HG02763 (cell line): Measurements from ENCODE around the gene IFI27.

Experiments
- ATAC-seq: cut with Tn5 transposase; IDR thresholded peaks from one replicate; pipeline ENCODE4 v1.9.1; 2021; ENCODE audit warnings: mild to moderate bottlenecking, moderate library complexity; ENCODE audit not compliant: unreplicated experiment

IFI27 gene

DNA sequence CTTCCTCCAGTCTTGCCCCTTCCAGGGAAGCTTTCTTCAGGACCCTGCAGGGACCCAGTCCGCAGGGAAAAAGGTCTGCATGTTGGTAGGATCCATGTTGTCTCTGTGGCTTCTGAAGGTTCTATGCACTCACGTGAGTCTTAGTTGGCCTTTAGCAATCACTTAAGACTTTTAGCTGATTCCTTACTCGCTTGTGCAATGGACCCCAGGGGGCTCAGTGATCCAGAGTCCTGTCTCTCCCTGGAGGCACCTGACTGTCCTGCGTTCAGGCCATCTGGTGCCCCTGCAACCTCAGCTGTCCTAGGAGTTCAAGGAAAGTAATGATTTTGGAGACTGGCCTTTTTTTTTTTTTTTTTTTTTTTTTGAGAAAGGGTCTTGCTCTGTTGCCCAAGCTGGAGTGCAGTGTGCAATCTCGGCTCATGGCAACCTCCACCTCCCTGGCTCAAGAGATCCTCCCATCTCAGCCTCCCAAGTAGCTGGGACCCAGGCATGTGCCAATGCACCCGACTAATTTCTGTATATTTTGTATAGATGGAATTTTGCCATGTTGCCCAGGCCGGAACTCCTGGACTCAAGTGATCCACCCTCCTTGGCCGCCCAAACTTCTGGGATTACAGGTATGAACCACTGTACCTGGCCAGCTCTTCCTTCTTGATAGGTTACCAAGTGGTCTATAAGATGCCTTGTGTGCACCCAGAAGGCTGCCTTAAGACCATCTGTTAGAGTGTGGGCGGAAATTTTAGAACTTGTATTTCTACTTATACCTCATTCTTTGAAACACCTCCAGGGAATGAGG lies 14.2 kb downstream of the IFI27 start:
- no peak for ATAC-seq

DNA sequence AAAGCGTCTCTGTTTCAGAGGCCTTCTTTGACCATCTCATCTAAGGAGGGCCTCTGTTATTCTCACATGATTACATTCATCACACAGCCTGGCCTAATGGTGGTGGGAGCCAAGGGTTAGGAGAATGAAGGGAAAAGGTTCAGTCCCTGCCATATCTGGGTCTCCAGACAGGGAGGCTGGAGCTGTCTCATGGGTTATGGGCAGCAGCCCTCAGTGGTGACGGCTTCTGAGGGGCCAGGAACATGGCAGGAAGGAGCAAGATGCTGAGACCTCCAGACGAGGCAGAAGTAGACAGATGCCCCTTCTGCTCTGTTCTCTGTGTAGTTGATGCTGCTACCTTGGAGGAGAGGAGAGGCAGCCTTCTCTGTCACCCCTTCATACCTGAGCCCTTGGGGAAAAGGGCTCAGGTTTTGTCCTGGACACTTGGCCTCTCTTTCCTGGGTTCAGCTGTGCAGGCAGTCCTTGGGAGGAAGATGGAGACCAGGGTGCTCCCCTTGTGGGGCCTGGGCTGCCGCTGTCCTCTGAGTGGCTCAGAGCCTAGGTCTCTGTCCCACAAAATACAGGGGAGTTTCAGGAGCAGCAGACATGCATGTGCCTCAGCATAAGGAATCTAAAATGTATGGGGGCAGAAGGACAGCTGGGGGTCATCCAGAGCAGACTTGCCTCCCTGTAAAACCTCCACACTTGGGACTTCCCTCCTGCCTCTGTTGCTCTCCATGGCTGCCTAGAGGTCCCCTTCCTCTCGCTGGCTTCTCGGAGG lies 15.3 kb downstream of the IFI27 start:
- ATAC-seq = no peak

DNA sequence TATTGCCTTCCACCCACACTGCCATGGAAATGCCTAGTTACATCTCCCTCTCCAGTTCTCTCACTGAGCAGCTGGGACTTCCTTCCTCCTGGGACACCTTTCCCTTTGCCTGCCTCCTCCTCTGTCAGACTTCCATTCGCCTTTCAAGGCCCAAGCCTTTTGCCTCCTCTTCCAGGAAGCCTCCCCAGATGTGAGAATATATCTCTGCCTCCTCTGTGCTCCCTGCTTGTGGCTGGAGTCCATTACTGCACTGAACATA lies 15.8 kb downstream of the IFI27 start:
- no peak for ATAC-seq

DNA sequence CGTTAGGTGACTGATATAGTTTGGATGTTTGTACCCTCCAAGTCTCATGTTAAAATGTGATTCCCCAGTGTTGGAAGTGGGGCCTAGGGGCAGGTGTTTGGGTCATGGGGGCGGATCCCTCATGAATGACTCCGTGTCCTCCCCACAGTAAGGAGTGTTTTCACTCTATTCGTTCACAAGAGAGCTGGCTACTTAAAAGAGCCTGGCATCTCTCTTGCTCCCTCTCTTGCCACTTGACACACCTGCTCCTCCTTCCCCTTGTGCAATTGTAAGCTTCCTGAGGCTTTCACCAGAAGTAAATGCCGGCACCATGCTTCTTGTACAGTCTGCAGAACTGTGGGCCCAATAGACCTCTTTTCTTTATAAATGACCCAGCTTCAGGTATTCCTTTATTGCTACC lies 16.3 kb downstream of the IFI27 start:
- no peak for ATAC-seq

DNA sequence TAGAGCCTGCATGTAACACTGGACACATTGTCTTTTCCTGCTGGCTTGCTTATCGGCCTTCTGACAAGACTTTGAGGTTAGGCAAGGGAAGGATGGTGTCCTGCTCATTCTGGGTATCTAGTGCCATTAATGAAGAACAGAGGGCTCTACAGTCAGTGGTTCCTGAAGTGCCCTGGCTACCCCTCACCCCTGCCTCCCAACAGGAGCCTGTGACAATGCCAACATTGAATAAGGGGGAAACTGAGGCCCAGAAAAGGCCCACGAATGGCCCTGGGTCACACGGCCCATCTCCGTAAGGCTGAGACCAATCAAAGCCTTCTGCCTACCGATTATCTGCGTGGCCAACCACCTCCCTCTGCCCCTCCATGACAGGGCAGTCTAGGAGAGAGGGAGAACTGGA lies 16.8 kb downstream of the IFI27 start:
- ATAC-seq = no peak

DNA sequence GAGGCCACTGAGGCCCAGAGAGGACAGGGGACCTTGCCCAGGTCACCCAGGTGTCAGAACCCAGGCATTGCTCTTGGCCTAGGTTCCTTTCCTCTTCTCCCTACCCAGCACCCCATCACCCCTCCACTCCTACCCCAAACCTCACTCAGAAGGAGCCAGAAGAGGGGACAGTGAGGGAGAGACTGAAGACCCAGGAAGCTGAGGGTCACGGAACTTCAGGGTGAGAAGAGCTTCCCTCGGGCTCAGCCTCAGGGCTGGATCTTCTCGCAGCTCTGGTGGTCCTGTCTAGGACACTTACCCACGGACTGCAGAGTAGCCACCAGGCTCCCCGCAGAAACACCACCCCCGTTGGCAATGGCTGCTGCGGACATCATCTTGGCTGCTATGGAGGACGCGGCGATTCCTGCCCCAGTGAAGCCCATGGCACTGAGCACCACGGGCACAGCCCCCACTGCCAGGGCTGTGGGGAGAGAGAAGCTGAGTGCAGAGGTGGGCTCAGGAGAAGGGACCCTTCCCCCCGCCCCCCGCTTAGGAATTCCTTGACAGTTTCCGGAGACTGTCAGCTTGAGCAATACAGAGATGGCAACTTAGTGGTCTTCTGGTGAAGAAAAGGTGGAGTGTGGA lies 17.8 kb downstream of the IFI27 start:
- no peak for ATAC-seq

DNA sequence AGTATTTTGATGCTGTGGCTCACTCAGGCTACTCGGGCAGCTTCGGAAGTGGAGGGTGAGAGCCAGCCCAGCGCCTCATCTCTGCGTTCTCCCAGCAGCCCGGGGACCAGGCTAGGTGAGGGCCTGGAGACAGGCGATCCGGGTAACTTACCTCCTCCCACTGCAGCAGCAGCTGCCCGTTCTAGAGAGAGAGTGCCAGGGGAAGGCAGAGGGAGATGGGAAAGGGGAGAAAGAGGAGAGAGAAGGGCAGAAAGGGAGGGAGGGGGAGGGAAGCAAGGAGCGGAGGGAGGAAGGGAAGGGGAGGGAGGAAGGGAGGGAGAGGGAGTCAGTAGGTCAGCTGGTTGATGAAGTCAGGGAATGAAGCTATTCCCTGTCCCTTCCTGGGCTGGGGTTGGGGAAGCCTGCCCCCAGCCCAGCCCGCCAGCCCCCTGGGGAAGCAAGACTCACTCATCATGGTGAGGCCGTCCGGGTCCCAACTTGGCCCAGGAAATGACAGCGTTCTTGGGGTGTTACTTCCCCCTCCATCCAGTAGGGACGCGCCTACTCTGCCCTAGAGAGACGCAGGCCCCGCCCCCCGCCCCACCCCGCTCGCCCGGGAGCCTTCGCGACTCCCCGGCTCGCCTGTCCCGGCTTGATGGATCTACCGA lies 18.7 kb downstream of the IFI27 start, which contains the start of gene IFI27L2:
TSS of gene IFI27L2 (minus strand) at position 494 of the 647 bp plus-strand sequence. CDS start at position 454, 40 bp downstream.
- ATAC-seq = peak; percentile 90

DNA sequence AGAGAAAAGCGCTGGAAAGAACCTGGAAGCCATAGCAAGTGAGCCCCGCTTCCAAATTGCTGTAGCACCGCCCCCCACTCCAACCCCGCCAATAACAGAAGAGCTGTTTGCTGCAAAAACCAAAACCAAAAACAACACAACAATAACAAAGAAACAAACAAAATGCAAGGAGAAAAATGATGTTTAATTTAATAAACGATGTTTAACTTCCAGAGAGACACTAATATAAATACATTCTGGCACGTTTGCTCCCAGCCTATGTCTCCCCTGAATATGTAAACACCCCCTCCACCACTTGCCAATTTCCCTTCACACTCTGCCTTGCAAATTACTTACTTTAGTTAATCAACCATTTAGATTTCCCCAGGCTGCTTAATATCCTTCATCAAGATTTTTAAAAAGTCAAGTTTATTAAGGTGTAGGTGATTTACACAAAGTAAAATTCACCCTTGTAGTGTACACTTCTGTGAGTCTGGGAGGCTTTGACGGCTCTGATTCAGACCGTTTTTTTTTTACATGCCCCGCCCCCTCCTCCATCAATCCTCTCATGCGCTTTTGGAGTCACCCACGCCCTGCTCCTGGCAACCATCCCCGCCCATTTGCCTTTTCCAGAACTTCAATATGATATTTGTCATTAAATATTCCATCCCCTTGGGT lies 19.4 kb downstream of the IFI27 start:
- ATAC-seq = peak; percentile 12

DNA sequence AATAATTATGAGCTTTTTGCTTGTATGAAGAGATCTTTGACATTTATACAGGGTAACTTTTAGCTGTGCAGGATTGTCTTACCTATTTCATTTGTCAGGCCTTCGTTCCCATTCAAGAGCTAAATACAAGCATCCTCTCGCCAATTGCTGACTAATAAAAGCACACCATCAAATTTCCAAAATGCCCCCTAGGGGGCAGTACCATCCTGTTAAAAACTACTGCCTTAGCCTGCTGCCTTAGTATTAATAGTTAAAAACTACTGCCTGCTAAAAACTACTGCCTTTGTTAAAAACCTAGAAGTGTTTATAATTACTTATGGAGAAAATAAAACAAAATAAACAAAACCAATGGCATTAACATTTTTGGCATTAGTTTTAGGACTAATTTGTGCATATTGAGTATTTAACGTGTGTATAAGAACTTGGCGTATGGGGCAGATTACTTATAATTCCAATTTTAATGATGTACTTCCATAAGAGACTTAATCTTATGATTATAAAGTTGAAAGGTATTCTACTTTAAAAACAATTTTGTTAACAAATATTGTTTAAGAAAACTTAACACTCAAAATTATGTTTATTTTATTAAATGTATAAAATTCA lies 21.9 kb downstream of the IFI27 start:
- no peak for ATAC-seq

DNA sequence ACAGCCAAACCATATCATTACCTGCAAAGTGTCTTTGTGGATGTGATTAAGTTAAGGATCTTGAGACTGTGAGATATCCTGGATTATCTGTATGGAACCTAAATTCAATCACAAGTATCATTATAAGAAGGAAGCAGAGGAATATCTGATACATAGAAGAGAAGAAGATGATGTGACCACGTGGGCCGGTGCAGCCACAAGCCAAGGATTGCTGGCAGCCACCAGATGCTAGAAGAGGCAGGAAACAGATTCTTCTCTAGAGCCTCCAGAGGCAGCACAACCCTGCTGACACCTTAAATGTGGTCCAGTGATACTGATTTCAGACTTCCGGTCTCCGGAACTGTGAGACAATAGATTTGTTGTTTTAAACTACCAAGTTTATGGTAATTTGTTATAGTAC lies 24.9 kb downstream of the IFI27 start:
- no peak for ATAC-seq

DNA sequence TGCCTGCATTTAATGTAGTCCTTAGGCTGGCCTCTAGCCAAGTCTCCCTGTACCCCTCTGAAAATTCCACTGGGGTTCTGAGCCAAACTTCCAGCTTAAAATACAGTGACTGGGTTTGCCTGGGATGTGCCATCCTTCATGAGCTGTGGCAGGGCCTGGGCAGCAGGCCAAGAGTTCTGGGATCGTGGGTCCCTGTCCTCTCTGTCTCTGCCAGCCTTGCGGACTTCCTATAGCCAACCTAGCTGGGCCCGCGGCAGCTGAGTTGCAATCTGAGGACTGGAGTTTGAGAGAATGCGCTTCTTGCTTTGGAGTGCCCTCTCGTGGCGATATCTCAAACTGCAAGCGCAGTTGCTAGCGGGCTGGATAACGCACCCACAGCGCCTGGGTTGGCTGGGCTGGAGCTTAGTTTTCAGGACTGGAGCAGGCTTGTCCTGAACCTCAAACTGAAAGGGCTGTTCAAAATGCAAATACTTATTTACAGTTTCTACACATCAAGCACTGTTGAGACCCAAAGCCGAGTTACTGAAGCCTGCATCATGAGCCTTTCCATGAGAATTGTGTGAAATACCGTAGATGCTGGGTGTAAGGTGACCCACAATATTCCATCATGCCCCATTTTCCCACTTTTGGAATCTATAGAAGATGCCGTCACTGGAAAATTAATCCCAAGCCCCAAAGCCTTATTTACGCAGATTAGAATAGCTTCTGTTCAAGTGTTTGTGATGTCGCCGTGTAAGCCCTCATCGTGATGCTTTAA lies 26.2 kb downstream of the IFI27 start:
- peak; percentile 71 for ATAC-seq

DNA sequence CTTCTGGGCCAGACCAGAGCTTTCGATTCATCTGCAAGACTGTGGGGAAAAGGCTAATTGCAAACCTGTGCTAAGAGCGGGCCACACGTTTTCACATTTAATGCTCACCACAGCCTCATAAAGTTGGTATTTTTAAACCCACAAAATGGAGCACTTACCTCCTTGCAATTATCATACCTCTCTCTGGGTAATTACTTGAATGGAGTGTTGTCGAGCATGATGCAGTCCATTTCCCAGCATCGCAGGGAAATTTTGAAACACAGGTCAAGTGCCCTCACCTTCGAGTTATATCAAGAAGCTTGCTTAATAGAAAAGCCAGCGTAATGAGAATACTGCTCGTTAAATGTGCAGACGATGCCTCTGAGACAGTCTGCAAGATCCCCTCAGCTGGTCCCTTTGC lies 27.7 kb downstream of the IFI27 start:
- no peak for ATAC-seq

DNA sequence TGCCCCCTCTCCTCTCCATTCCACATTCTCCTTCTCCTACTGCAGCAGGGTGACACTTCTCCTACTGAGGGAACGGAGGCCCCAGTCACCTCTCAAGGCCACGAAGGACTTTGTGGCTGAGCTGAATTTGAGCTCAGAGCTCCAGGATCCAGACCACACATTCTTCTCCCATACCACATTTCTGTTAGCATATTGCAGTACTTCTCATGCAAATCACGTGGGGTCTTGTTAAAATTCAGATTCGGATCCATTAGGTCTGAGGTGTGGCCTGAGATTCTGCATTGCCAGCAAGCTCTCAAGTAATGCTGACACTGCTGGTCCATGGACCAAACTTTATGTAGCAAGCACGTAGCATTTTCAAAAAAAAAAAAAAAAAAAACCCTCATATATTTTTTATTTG lies 28.5 kb downstream of the IFI27 start:
- no peak for ATAC-seq

DNA sequence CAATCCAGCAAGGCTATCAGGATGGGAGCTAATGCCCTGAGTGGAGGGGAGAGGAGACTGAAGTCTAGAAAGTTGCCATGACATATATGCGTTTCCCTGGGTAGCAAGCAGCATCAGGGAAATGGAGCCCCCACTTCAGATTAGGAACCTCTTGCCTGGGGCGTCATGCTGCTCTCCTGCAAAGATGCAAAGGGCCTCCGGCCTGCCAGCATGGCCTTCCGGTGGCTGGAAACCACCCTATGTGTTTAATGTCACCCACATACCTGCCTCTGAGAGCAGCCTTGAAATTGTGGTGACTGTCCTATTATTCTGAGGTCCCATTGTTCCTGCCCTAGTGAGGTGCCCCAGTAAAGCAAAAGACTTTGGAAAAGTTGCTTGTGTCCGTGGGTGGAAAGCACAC lies 28.9 kb downstream of the IFI27 start:
- no peak for ATAC-seq

DNA sequence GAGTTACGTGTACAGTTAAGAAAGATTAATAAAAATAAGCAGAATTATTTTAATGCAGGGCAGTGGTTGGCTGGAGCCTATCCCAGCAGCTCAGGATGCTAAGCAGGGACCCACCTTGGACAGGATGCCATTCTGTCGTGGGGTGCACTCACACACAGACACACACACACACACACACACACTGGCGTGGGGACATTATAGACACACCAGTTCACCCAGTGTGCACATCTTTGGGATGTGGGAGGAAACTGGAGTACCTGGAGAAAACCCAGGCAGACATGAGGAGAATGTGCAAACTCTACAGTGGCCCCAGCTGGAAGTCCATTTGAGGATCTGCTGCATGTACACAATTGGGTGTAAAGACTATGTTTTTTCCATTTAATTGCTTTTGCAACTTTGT lies 31.7 kb downstream of the IFI27 start:
- no peak for ATAC-seq

DNA sequence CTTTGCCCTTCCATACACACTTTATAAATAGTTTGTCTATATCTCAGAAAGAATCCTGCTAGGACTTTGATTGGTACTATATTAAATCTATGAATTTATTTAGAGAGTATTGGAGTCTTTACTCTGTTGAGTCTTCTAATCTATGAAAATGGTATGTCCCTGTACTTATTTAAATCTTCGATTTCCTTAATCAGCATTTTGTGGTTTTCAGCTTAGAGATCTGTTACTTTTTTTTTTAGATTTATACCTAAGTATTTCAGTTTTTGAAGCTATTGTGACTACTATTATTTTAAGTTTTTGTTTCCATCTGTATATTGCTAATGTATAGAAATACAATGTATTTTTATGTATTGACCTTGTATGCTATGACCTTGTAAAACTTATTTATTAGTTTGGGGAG lies 32.3 kb downstream of the IFI27 start:
- ATAC-seq = no peak

DNA sequence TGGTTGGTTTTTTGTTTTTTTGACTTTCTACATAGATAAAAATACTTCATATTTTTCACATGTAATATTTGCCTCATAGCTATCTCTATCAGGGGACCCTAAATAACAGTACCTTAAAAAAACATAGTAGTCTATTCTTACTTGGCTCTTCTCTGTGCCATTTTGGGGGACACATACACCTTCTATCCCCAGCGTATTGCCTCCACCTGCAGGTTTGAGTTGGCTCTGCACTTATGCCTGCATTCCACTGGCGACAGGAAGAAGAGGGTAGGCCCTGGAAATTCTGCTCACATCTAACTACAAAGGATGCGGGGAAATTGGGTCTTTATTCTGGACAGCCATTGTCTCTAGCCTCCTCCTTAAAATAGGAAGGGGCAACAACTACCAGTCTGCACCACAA lies 32.7 kb downstream of the IFI27 start:
- ATAC-seq = no peak

DNA sequence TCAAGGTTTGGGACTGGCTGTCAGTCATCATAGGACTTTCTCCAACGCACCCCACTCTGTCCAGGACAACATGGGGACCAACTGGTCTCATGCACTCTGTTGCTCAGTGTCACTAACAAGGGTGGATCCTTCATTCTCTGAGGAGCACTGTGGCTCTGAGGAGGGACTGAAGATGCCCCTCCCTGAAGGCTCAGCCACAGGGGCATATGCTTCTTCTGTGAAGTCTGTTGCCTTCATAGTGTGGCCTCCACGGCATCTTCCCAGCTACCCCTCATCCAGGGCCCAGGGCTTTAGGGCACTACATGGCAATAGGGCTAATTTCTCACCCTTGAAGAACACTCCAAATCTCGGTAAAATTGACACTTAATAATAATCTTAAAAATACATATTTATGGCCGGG lies 33.2 kb downstream of the IFI27 start:
- ATAC-seq = no peak

DNA sequence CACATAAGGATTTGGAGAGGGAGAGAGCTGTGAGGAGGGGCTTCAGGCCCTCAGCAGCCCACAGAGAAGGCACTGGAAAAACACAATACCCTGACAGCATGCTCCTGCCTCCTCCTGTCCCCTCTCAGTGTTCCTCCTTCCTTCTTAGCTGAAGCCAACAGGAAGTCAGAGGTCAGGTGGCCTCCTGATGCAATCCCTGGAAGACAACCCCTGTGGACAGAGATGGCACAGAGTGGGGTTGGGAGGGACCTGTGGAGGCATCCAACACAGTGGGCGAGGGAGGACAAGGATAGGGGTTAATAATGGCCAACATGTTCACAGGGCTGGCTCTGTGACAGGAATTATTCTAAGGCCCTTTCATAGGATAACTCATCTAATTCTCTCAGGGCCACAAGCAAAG lies 34.2 kb downstream of the IFI27 start:
- ATAC-seq = no peak

DNA sequence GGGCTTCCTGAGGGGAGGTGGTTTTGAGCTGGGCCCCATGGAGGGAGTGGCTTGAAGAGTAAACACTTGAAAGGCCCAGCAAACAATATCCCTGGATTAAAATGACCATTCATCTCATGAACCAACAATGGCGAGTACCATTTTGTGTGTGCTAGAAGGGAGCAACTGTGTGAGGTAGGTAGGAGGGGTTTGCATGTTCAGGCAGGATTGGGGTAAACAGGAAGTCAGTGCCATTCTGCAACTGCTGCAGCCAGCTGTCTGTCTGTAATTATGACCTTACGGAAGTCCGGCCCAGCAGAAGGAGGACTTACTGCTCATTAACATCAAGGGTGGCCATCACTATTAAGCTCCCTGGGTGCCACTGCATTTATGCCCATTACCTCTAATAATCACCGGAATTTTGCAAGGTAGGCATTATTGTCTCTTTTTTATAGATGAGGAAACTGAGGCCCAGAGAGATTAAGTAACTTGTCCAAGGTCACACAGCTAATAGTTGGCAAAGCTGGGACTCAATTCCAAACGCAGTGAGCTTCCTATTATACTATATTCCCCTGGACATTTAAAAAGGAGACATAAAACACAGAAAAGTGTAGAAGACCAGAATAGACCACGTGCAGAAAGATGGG lies 35.5 kb downstream of the IFI27 start:
- no peak for ATAC-seq
